Stomach (tissue), 9 donors: Measurements from ENCODE around the gene GNAT2. TPM values are rescaled to one million over a fixed set of nuclear protein-coding genes. Genes with fewer than 3 reads are reported as not detected.

ENCODE experiments used
- DNase-seq, 2 donors: peaks; one replicate each; pipeline versions ENCODE4 v3.0.0 to v3.0.0-alpha.2; 2013 to 2019
- H3K27ac ChIP-seq, 5 donors: fragments of 200-600 bp in 4 of 5; sonication (generic) in 4 of 5; one replicate each; pipeline ENCODE4 v1.5.1; 2013 to 2019; ENCODE audit warnings: mild to moderate bottlenecking in 1 of 5, moderate library complexity in 1 of 5
- H3K27me3 ChIP-seq, 3 donors: fragments of 200-600 bp; sonication (generic); one replicate each; pipeline ENCODE4 v1.5.1; 2017 to 2019; ENCODE audit warnings: mixed run types in 1 of 3
- H3K36me3 ChIP-seq, 4 donors: fragments of 200-600 bp; sonication (generic); 1 replicate in 3 of 4; 2 replicates in 1 of 4; pipeline ENCODE4 v1.5.1; 2016 to 2019
- H3K4me1 ChIP-seq, 4 donors: fragments of 200-600 bp; sonication (generic); one replicate each; pipeline ENCODE4 v1.5.1; 2016 to 2019
- H3K4me3 ChIP-seq, 4 donors: fragments of 200-600 bp; sonication (generic) in 3 of 4; one replicate each; pipeline ENCODE4 v1.5.1; 2016 to 2019; ENCODE audit warnings: mild to moderate bottlenecking in 1 of 4
- H3K9me3 ChIP-seq, 4 donors: fragments of 200-600 bp; sonication (generic); one replicate each; pipeline ENCODE4 v1.5.1; 2016 to 2019
- CTCF ChIP-seq, 7 experiments: fragments of 450-650 bp in 4 of 7; fragments of 200-600 bp in 3 of 7; sonication (generic) in 3 of 7; IDR thresholded peaks; one replicate each; pipeline ENCODE4 v1.5.1; 2016 to 2019; ENCODE audit warnings: antibody characterized with exemption in 7 of 7, control low read depth in 2 of 7, mild to moderate bottlenecking in 1 of 7
- EP300 ChIP-seq: sonication (generic); formaldehyde crosslinking; IDR thresholded peaks from one replicate; pipeline ENCODE4 v1.6.1; 2017; ENCODE audit warnings: antibody characterized with exemption
- POLR2A ChIP-seq, 4 donors: fragments of 450-650 bp; IDR thresholded peaks; one replicate each; pipeline ENCODE4 v1.6.1; 2016; ENCODE audit warnings: antibody characterized with exemption in 4 of 4, control low read depth in 2 of 4, mild to moderate bottlenecking in 1 of 4, moderate library complexity in 1 of 4
- POLR2AphosphoS5 ChIP-seq, 3 donors: sonication (generic); formaldehyde crosslinking; IDR thresholded peaks; one replicate each; pipeline ENCODE4 v1.6.1; 2016; ENCODE audit warnings: antibody characterized with exemption in 3 of 3
- WGBS, 5 donors: extraction: QIAGEN DNeasy Blood & Tissue Kit in 3 of 5; methylation state at CpG; one replicate each; pipeline versions ENCODE4 v1.1.5 to v1.1.7; 2013 to 2018; 5-methylcytosine and 5-hydroxymethylcytosine counted together
- intact Hi-C: fragments of 100-400 bp; cut with DNase I; formaldehyde crosslinking; loops from one replicate; pipeline ENCODE4 v1.15.1; 2023; ENCODE audit warnings: low total_unique reads
- polyA plus RNA-seq, 3 donors: library from polyadenylated mRNA; stranded (reverse); fragments of 200-250 nt; gene quantifications; one replicate each; pipeline ENCODE4 v1.2.3, GENCODE V29; 2013
- total RNA-seq, 5 donors: library from RNA; depleted of rRNA; stranded (reverse); fragments of >200 nt; gene quantifications; one replicate each; pipeline versions ENCODE4 v1.1.0 to v1.2.3, GENCODE V29; 2014 to 2016
- donor health status: healthy with polysubstance abuse.
- donor health status: Bipolar disorder and iron deficiency.
- donor health status: healthy.

The GNAT2 gene
- total and polyA plus RNA-seq, 8 donors: 0.43 TPM; not detected in 7

- WGBS, 5 donors: 86 to 94% (median 92%) methylated on average over 2 of the region's 2 CpGs
- Histone ChIP-seq H3K4me3 (no peak overlapping the region), H3K9me3 (no peaks in the 10 kb centered on the region), H3K27me3 (no peaks in the 10 kb centered on the region), H3K4me1 (no peaks in the 10 kb centered on the region), H3K36me3 (peaks cover 7 to 74% (median 58%) of the 10 kb centered on the region in 4 donors), H3K27ac (no peak overlapping the region)
- intact Hi-C loops: no loop called here
- TF ChIP-seq POLR2AphosphoS5 (IDR thresholded peaks at IDR 0.05) (no peak), CTCF (IDR thresholded peaks at IDR 0.05) (no peak), EP300 (no peak), POLR2A (IDR thresholded peaks at IDR 0.05) (no peak)
- DNase-seq: no peak
These were observed 23.9 kb downstream of the GNAT2 start for GRCh38 chr1:109595531-109595930.

- H3K4me1 ChIP-seq: peaks cover 0 to 6% (median 0%) of the 10 kb centered on the region in 4 donors
- H3K27ac ChIP-seq: no peak overlapping the region
- no peak overlapping the region for H3K4me3 ChIP-seq
- no peaks in the 10 kb centered on the region for H3K27me3 ChIP-seq
- no peaks in the 10 kb centered on the region for H3K9me3 ChIP-seq
- no peak for DNase-seq
- H3K36me3 ChIP-seq: peaks cover 10 to 92% (median 75%) of the 10 kb centered on the region in 4 donors
- no peak for TF ChIP-seq EP300
- no peak for TF ChIP-seq POLR2AphosphoS5 (IDR thresholded peaks at IDR 0.05)
- TF ChIP-seq POLR2A (IDR thresholded peaks at IDR 0.05): no peak
- TF ChIP-seq CTCF (IDR thresholded peaks at IDR 0.05): no peak
- intact Hi-C loops: no loop called here
These were observed 26.5 kb downstream of the GNAT2 start for GRCh38 chr1:109592916-109593315.

GRCh38 chr1:109589679-109590078 is 29.7 kb downstream of the GNAT2 start:
- TF ChIP-seq POLR2AphosphoS5 (IDR thresholded peaks at IDR 0.05) (no peak), CTCF (IDR thresholded peaks at IDR 0.05) (no peak), EP300 (no peak), POLR2A (IDR thresholded peaks at IDR 0.05) (no peak)
- Histone ChIP-seq H3K36me3 (peaks cover 16 to 100% (median 95%) of the 10 kb centered on the region in 4 donors), H3K4me1 (peaks cover 0 to 6% (median 0%) of the 10 kb centered on the region in 4 donors)

GRCh38 chr1:109589177-109589576 is 30.2 kb downstream of the GNAT2 start:
- no peak for DNase-seq
- H3K27me3 ChIP-seq: no peaks in the 10 kb centered on the region
- no peak for TF ChIP-seq EP300
- TF ChIP-seq POLR2AphosphoS5 (IDR thresholded peaks at IDR 0.05): no peak
- no peak for TF ChIP-seq POLR2A (IDR thresholded peaks at IDR 0.05)
- TF ChIP-seq CTCF (IDR thresholded peaks at IDR 0.05): no peak
- intact Hi-C loops: no loop called here
- 28 to 66% (median 45%) methylated on average over 3 of the region's 3 CpGs for WGBS, 5 donors
- peaks cover 16 to 100% (median 98%) of the 10 kb centered on the region in 4 donors for H3K36me3 ChIP-seq
- H3K4me1 ChIP-seq: peaks cover 0 to 6% (median 0%) of the 10 kb centered on the region in 4 donors
- H3K27ac ChIP-seq: no peak overlapping the region
- H3K9me3 ChIP-seq: no peaks in the 10 kb centered on the region
- H3K4me3 ChIP-seq: no peak overlapping the region

More at GRCh38 chr1:109589679-109590078, 29.7 kb downstream of the GNAT2 start:
- no peak overlapping the region for H3K4me3 ChIP-seq
- intact Hi-C loops: no loop called here
- no peak overlapping the region for H3K27ac ChIP-seq
- no peaks in the 10 kb centered on the region for H3K9me3 ChIP-seq
- H3K27me3 ChIP-seq: no peaks in the 10 kb centered on the region
- DNase-seq: no peak
